ENCODE data around the gene DOCK1. TPM values are rescaled to one million over a fixed set of nuclear protein-coding genes. Genes with fewer than 3 reads are reported as not detected.

DOCK1 gene
- total RNA-seq, 4 donors from 2014 or later, result 31.3 to 82.3 (median 44.1) TPM

DNA sequence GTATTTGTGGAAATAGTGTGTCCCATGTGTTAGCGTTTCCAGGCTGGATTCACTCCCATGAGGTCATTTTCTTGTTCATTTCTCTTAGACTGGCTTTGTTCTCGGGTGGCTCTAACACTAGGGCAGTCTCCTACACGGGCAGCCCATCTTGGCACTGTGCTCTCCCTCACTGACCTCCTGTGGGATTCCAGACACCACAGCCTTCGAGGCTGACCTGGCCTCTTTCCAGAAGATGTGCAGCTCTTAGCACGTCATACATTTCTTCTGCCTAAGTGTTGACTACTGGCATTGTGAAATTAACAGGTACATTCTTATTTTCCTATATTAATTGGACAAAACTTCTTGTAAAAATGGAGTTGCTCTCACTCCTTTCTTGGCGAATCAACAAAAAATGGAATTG, 218.4 kb downstream of the DOCK1 start:
- no peak for ATAC-seq (ENCODE audit: low FRiP score)

DNA sequence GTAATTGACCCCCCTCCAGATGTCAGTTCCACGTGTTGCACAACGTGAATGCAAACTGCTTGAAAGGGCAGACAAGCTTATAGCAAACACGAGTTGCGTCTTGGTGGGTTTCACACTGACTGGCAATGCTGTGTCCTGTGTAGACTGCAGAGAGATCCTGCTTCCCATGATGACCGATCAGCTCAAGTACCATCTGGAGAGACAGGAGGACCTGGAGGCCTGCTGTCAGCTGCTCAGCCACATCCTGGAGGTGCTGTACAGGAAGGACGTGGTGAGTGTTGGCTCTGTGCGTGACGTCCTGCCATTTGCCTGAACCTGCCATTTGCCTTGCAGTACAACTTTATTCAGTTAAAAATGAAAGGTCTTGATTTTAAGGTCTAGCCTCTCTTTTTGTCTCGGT, 220.1 kb downstream of the DOCK1 start:
- ATAC-seq (ENCODE audit: low FRiP score), result no peak
- TF ChIP-seq, protein P1, sequence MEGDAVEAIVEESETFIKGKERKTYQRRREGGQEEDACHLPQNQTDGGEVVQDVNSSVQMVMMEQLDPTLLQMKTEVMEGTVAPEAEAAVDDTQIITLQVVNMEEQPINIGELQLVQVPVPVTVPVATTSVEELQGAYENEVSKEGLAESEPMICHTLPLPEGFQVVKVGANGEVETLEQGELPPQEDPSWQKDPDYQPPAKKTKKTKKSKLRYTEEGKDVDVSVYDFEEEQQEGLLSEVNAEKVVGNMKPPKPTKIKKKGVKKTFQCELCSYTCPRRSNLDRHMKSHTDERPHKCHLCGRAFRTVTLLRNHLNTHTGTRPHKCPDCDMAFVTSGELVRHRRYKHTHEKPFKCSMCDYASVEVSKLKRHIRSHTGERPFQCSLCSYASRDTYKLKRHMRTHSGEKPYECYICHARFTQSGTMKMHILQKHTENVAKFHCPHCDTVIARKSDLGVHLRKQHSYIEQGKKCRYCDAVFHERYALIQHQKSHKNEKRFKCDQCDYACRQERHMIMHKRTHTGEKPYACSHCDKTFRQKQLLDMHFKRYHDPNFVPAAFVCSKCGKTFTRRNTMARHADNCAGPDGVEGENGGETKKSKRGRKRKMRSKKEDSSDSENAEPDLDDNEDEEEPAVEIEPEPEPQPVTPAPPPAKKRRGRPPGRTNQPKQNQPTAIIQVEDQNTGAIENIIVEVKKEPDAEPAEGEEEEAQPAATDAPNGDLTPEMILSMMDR (IDR thresholded peaks at IDR 0.05), result no peak
- no peak for DNase-seq (ENCODE audit: low spot score)

More for the DNA sequence above, 218.4 kb downstream of the DOCK1 start:
- DNase-seq (ENCODE audit: low spot score), result no peak
- TF ChIP-seq, protein P1 (IDR thresholded peaks at IDR 0.05), result no peak

DNA sequence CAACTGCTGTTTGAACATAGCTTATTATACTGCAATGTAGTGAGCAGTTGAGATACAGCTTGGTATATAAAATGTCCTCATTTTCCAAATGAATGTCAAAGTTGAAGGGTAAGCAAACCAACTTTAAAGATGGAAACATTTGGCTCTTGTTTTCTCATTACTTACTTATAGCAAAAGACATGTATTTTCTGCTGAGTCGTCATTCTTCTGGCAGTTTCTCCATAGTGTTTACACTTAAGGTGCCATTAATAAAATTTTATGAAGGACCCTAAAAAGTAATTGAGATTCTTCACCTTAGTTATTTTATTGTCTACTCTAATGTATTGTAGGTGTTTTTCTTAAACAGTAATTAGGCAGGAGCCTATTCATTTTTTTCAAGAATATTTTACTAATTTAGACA, 222.6 kb downstream of the DOCK1 start:
- DNase-seq (ENCODE audit: low spot score), result no peak
- TF ChIP-seq, protein P1 (IDR thresholded peaks at IDR 0.05), result no peak
- no peak for ATAC-seq (ENCODE audit: low FRiP score)

DNA sequence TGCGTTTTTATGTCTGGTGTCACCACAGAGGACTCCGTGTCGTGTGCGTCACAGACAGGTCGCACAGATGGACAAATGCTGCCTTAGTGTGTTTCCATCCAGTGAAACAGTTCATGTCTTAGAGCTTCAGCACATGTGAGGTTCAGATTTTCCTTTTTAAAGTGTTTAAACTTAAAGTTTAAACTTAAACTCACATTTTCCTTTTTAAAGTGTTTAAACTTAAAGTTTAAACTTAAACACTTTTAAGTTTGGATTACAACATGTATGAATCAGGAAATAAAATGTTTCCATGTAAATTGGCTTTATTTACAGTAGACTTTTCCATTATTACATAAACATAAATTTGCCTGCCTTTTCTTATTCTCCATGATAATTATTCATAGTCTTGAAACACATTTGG, 223.9 kb downstream of the DOCK1 start:
- ATAC-seq (ENCODE audit: low FRiP score) (no peak), DNase-seq (ENCODE audit: low spot score) (no peak)
- TF ChIP-seq, protein P1 (IDR thresholded peaks at IDR 0.05), result no peak

DNA sequence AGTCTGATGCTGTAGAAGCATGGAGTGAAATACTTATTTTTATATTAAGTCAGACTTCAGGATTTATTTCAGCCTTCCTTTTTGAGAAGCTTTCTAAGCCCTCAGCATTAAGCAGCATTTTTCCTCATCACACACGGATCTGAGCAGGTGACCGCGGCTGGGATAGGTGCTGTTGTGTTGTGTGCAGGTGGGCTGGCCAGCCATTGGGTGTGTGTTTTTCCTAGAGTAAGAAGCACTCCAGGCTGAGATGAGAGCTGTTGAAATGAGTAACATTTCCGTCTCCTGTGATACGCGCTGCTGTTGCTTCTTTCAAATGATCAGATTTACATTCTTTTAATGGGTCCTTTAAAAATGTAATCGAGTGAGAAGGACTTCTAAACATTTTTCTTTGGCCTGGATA, 227.2 kb downstream of the DOCK1 start:
- TF ChIP-seq, protein P1 (IDR thresholded peaks at IDR 0.05), result no peak
- ATAC-seq (ENCODE audit: low FRiP score) (no peak), DNase-seq (ENCODE audit: low spot score) (no peak)

DNA sequence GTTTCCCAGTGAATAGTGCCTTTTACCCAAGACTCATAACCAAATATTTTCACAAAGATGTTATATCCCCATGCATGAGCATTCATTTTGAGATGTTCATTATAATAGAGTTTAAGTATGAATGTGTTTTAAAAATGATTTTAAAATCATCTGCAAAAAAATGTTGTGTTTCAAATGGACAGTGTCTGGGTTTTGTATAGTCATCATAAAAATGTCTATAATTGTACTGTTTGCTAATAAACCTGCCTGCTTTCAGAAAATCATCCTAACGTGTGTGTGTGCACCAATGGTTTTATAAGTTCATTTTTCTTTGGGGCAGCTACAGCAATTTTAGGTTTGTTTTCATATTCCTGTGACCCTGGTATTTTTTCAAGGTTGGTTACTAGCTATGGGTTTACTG, 228.0 kb downstream of the DOCK1 start:
- TF ChIP-seq, protein P1 (IDR thresholded peaks at IDR 0.05), result no peak
- ATAC-seq (ENCODE audit: low FRiP score), result no peak
- DNase-seq (ENCODE audit: low spot score), result no peak

DNA sequence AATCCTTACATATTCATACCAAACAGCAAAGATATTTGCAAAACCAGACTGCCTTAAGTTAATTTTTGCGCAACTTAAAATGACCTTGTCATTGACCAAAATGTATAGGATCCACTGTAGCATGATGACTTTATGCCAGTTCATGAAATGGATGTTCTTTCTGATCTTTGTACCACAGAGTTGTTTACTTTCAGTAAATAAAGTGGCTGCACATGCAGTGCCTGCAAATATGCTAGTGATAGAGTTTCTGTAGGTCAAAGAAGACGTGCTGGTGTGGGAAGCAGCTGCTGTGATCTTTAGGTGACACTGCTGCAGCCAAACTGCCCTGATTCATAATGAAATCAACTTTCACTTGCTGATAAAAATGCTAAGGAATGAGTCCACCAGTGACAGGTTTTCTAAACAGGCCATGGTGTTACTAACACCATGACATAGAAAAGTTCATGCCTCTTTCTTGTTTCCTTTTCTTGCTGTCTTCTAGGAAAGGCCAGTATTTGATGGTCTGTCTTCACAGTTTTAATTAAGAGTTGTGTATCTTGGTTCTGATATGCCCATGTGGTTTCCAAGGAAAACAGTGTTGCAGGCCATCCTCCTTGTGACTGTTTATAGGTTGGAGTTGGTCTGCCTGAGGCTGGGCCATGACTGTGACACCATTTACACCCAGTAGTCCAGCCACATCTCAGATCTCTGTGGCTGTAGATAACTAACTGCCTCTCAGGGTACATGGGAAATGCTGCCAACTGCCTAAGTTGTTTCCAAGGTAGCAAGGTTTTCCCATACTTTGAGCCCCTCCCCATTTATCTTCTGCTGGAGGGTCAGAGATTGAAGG, 228.7 kb downstream of the DOCK1 start:
- TF ChIP-seq, protein P1 (IDR thresholded peaks at IDR 0.05), result no peak
- DNase-seq (ENCODE audit: low spot score) (no peak), ATAC-seq (ENCODE audit: low FRiP score) (no peak)

Data from omental fat pad (tissue), 4 donors.